Stimulated activated CD4-positive, alpha-beta T cell treated with anti-CD3 and anti-CD28 coated beads, TNF-alpha, amount 100 ng/mL, for 24 hours (primary cell): ENCODE results near the gene TMEM108.
"Not testable (repeated sequence)": the region's sequence is repeated elsewhere in the genome, so short reads cannot be mapped to it uniquely, and the experiment has no call there.

ENCODE experiments used
- DNase-seq, 3 experiments: peaks; one replicate each; pipeline ENCODE4 v3.0.0-alpha.2; 2020; ENCODE audit warnings: low read depth in 3 of 3

Gene TMEM108

GRCh38 chr3:133038089-133038730, at the start of gene TMEM108:
TSS of gene TMEM108 (plus strand) at chr3:133038391.
- peak in 1 of 3 experiments; percentile 32 for DNase-seq

GRCh38 chr3:132995971-132996370, 42.2 kb upstream of the TMEM108 start:
- no peak for DNase-seq

GRCh38 chr3:132997404-132998185, 40.6 kb upstream of the TMEM108 start:
- DNase-seq, result no peak

GRCh38 chr3:133005032-133005431, 33.2 kb upstream of the TMEM108 start:
- not testable (repeated sequence) for DNase-seq

- DNase-seq, result no peak
Measured at GRCh38 chr3:133007601-133008000, 30.6 kb upstream of the TMEM108 start.

- no peak for DNase-seq
Measured at GRCh38 chr3:133014325-133014724, 23.9 kb upstream of the TMEM108 start.

GRCh38 chr3:133015573-133015972, 22.6 kb upstream of the TMEM108 start:
- not testable (repeated sequence) for DNase-seq

GRCh38 chr3:133016838-133017309, 21.3 kb upstream of the TMEM108 start:
- DNase-seq, result no peak

GRCh38 chr3:133018921-133019320, 19.3 kb upstream of the TMEM108 start:
- DNase-seq, result no peak

GRCh38 chr3:133021206-133021605, 17.0 kb upstream of the TMEM108 start:
- DNase-seq, result no peak

GRCh38 chr3:133023362-133023761, 14.8 kb upstream of the TMEM108 start:
- no peak for DNase-seq

GRCh38 chr3:133025546-133025945, 12.6 kb upstream of the TMEM108 start:
- DNase-seq, result no peak

GRCh38 chr3:133032301-133032700, 5.9 kb upstream of the TMEM108 start:
- no peak for DNase-seq

- DNase-seq, result no peak
Measured at GRCh38 chr3:133037436-133037835, 755 bp upstream of the TMEM108 start.

GRCh38 chr3:133038731-133039375, 662 bp downstream of the TMEM108 start:
- no peak for DNase-seq

GRCh38 chr3:133040696-133041523, 2.7 kb downstream of the TMEM108 start:
- peak in 1 of 3 experiments; percentile 24 for DNase-seq

- no peak for DNase-seq
Measured at GRCh38 chr3:133041524-133041829, 3.3 kb downstream of the TMEM108 start.

- DNase-seq, result no peak
Measured at GRCh38 chr3:133042778-133043177, 4.6 kb downstream of the TMEM108 start.

- no peak for DNase-seq
Measured at GRCh38 chr3:133047980-133048379, 9.8 kb downstream of the TMEM108 start.

GRCh38 chr3:133049491-133049890, 11.3 kb downstream of the TMEM108 start:
- no peak for DNase-seq

GRCh38 chr3:133050891-133051290, 12.7 kb downstream of the TMEM108 start:
- no peak for DNase-seq

GRCh38 chr3:133053532-133053931, 15.3 kb downstream of the TMEM108 start:
- DNase-seq, result no peak
